ENCODE results near the gene PSMD5.

The PSMD5 gene

DNA sequence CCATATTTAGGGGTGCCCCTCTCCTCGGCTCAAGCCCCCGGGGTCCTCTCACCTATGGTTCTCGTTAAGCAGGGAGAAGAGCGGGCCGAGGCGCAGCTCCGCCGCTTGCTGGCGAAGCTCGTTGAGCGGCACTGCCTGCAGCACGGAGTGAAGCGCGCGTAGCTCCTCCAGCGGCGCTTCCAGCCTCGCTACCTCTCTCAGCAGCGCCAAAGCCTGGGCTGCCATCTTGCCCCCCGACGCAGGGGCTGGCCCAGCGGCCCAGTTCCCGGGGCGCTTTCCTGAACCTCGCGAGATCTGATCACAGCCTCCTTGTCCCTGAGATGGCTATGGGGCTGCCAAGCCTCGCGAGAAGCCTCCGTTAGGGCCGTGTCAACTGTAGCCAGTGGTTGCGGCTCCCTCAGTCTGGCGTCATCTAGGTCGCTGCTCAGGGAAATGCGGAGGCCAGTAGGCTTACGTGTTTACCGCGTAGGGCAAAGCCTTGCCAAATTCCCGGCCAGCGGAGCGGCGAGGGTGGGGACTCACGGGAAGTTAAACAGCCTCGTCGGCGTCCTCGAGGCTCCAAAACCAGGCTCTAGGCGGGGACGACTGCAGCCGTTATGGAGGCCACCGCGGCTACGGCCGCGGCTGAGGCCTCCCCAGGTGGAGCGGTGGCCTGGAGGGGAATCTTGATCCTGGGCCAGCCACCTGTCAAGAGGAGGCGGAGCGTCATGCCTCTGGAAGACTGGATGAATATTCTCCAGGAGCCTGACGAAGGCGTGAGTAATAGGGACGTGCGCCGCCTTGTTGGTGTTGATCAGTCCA is at the start of gene PSMD5:
Gene PSMD5, minus strand, starts transcription at position 238 of the 801 bp plus-strand sequence. Its CDS starts 13 bp downstream, at position 225.
- DNase-seq, result peak; percentile 98

DNA sequence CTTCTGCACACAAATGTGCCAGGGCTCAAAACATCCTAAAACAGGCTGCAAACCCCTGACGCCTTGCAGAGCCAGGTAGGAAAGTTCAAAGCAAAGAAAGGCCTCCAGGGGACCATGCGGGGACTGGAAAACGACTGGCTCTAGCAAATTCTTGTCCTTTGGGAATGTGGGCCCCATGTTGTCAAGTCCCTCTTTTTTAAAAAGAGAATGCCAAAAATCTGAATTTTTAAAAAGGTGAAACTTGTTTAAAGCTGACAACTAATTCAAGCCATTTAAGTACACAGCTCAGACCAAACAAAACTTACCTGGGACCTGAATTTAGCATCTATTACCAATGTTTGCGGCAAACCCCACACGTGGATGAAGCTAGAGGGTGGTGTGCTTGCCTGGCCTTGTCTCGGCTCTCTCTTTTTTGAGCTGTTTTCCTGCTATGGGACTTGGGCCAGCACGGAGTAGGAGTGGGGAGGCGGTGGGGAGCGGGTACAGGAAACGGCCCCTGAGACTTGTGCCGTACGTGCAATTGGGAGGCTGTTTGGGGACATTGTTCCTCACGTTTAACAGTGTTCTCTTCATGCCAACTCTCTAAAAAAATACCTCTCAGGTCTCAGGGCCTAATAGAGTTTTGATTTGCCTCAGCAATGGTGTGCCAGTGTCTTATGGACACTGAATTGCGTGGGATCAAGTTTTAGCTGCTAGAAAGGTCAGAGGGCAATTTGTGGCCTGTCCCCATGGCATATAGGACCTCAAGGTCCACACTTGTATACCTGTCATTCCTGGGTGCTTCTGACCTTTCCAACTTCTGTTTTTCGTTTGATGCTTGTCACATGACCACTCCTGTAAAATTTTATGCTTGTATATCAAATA is 49.4 kb upstream of the PSMD5 start:
- DNase-seq, result no peak

DNA sequence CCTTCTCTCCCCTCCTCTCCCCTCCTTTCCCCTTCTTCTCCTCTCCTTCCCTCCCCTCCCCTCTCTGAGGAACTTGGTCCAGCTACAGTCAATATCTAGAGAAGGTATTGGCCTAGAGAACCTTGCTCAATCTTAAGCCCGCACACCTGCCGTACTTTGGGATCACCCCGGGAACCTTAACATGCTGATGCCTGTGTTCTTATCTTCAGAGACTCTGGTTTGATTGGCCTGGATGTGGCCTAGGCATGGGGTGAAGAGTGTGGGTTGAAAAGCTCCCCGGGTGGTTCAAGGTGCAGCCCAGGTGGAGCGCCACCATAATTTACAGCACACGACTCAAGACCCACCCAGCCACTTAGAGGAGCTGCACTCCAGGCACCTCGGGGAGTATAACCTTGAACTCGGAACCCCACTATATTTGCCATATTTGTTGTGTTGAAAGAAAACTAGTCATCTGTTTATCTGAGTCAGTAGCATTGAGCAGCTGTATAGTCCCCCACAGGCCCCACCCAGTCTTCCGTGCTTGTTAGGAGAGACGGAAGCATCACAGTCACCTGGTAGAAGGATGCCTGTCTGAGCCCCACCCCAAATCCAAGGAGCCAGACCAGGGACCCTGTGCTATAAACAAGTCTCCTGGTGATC is 48.6 kb upstream of the PSMD5 start:
- DNase-seq, result no peak

DNA sequence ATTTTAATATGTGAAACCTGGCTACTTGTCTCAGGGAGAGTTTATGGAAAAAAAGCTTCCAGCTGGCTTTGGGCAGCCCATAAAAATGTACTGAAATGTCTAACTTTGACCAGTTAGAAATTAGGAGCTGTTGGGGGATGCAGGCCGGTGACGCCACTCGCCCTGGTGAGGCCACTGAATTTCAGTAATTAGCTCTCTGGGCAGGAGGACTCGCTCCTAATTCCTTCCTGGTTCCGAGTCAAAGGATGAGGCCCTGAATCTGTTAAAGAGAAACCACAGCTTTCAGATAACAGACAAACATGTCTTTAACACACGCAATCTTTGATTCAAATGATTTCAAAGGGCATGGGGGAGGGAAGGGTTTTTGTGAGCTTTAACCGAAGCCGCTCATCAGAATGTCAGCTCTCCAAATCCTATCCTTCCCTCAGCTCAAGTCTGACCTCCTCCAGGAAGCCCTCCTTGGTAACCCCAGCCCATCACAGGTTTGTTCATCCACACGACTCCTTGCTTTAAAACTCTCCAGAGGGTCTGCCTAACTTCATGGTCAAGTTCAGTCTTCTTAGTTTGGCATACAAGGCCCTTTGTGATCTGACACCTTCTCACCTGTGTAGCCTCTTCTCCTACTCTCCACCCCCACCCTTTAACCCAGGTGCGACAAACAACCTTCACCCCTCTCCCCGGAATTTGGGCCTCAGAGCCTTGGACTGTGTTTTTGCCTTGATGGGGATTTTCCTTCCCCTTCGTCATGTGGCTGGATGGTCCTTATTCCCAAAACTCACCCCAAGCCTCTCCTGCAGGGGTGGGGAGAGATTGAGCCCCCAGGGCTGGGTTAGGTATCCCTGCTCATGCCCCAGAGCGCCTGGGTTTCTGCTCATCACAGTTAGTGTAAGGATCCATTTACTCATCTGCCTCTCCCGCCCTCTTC is 47.9 kb upstream of the PSMD5 start:
- DNase-seq, result no peak

DNA sequence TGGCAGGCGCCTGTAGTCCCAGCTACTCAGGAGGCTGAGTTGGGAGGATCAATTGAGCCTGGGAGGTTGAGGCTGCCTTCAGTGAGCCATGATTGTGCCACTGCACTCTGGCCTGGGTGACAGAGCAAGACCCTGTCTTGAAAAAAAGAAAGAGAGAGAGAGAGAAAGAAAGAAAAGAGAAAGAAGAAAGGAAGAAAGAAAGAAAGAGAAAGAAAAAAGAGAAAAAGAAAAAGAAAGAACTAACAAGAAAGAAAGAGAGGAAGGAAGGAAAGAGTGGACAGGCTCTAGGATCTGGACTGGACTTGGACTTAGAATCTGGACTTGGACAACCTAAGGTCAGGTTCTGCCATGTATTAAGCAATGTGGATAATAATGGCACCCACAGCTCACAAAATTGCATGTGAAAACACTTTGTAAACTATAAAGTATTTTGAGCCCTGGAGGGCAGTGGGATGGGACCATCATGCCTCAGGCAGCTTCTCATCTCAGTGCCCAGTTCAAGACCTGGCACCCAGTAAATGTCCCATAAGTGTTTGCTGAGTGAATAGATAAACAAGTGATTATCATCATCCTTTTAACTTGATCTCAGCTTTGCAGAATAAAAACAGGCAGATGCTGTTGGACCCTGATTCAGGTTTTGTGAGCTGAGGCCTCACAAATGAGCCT is 47.0 kb upstream of the PSMD5 start:
- DNase-seq, result no peak

DNA sequence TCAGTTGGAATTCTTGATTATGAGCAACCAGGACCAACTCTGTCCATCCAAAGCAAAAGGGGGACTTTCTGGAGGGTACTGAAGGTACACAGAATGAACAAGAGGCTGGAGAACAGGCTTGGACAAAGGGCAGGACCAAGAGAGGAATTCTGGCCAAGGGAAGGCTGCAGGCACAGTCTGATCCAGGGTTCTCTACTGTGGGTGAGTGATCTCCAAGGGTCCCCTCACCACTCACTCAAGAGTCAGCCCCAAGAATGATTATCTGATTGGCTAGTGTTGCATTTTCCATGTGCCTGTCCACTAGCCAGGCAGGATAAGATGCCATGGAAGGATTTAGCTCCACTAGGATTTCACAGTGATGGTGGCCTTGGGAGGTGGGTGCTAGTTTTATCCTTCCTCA is 45.9 kb upstream of the PSMD5 start:
- DNase-seq, result no peak

DNA sequence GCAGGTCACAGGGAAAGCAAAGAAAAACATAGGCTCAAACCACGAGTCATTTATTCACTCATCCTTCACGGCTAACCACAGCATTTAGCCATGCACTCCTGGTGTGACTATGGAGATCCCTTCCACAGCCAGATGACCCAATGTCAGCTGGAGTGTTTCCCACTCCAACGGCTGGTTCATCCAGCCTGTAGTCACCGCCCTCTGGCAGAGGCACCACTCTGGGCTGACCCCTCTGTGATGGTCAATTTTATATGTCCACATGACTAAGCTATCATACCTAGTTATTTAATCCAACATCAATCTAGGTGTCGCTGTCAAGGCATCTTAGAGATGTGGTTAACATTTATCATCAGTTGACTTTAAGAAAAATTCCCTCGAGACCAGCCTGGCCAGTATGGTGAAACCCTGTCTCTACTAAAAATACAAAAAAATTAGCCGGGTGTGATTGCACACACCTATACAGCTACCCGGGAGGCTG is 43.8 kb upstream of the PSMD5 start:
- no peak for DNase-seq

DNA sequence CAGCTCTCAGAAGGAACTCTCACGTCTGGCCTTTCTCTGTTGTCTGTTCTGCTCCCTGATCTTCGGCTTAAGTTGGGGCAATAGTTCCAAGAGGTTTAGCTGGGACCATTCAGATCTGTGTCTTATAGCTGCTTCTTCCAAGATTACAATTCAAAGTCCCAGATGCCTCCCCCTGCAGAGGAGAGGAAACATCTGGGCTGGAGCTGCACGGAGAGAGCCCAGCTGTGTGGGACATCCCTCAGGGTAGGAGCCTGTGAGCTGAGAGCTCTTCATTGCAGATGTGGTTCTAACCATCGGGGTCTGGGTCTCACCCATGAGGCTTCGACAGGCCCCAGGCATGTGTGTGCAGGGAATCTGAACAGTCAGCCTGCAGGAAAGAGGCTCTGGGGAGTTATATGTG is 43.2 kb upstream of the PSMD5 start:
- DNase-seq, result no peak

DNA sequence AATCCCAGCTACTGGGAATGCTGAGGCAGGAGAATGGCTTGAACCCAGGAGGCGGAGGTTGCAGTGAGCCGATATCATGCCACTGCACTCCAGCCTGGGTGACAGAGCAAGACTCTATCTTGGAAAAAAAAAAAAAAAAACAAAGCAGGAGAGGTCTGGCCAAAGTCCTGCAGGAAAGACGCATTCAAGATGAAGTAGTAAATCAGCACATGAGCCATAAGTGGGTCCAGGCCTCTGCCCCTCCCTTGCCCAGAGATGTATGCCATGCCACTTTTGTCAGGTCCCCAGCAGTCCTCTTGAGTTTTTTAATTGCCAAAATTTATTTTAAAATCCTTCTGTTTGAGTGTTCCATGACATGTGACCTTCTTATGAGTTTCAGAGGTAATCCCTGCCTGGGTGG is 42.7 kb upstream of the PSMD5 start:
- no peak for DNase-seq

DNA sequence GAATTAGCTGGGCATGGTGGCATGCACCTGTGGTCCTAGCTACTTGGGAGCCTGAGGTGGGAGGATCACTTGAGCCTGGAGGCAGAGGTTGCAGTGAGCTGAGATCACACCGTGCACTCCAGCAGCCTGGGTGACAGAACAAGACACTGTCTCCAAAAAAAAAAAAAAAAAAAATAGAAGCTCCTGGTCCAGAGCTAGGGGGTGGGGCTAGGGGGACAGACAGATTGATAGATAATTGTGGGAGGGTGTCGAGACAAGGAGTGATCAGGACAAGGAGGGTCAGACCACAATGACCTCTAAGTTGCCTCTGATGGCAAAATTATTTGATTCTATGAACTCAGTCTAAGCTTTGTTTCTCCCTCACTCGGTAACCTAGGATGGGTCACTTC is 40.9 kb upstream of the PSMD5 start:
- no peak for DNase-seq

DNA sequence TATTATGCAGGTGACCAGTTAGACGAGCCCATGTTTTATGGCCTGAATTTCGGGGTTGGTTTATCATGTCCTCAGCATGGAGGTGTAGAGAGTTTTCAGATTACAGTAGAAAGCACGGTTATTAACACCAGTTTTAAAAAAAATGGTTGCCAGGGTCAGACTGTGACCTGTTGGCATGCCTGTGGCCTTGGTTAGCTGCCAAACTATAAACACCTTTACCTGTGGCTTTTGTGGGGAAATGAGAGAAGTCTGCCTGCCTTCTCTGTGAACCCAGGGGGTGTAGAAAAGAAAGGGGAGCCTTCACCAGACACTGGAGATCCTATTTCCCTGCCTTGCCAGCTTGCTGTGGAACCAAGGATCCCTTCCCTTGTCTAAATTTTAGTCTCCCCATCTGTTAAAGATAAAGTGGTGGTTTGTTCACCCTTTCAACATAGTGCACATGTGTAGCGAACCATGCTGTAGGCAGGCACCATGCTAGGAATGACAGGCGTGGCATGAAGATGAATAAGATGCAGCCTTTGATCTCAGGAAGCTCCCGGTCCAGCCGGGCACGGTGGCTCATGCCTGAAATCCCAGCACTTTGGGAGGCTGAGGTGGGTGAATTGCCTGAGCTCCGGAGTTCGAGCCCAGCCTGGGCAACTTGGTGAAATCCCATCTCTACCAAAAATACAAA is 40.3 kb upstream of the PSMD5 start:
- no peak for DNase-seq

DNA sequence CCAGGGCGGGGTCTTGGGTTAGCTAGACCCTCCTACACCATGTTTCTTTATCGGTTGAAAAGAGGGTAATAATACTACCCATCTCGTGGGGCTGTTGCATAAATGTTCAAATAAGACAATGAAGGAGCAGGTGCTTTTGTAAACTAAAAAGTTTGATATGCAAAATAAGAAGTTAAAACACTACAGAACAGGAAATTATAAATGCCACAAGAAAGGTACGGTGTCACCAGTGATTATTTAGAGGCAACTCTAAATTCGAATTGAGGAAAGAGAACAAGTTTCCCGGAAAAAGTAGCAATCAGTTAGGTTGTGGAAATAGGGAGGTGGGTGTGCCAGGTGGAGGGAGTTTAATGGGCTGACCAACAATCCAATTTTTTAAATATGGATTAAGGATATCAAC is 36.7 kb upstream of the PSMD5 start:
- no peak for DNase-seq

DNA sequence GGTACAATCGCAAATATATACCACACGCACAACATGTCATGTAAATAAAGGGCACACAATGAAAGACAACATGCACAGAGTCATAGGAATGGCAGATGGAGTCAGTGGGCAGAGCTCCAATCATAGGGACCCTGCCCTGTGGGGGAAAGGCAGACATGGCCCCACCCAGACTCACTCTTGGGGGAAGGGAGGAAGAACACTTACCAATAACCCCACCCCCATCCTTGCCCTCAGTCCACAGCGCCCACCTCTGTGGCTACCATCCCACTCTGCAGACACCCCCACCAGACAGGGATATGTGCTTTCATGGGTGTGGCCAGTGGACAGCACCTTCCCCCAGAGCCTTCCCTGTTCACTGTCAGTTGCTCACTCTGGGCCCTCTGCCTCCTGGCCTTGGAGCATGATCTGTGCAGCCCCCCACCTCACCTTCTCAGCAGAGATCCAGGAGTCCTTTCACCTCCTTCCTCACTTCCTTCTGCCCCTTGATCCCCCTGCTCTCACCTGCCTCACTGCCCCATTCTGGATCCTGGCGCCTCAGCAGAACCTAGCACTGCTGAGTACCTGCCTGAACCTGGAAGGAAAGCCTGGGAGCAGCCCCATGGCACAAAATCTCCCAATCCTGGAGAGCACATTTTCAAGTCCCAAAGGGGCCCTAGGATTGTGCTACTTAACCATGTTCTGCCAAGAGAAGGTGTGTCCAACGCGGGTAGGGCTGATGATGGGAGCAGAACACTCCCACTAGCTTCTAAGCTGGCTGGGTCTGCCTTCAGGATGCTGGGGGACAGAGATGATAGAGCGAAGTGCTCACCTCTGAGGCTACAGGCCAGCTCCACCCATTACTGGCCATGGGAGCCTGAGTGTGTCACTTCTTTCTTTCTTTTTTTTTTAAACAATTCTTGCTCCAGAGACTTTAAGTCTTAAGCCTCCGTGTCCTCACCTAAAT is 35.7 kb upstream of the PSMD5 start:
- DNase-seq, result peak; percentile 54

DNA sequence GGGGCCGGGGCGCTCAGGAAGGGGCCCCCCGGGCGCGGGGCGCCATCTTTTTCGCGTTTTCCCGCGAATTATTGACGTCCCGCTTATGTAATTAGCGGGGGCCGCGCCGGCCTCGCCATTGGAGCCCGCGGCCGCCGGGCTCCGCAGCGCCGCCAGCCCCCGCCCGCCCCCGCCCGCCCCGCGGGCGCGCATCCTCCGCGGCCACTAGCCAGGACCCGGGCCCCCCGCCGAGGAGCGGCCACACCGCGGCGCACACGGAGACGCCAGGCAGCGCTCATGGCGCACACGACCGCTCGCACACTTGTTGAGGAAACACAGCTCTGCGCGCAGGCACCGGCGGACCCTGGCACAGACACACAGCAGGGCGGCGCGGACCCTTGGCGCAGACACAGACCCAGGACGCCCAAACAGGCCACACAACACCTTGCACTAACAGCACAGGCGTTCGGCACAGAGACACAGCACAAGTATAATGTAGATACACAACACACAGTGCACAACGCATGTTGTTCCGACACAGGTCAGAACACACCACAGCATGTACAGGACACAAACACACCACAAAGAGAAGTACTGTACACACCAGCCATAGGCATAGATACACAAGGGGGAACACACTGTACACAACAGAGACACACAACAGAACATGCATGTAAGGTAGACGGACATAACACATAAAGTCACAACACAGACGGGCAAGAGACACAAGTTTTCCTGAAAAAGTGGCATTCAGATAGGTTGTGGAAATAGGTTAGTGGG is 34.7 kb upstream of the PSMD5 start:
- DNase-seq, result peak; percentile 71

DNA sequence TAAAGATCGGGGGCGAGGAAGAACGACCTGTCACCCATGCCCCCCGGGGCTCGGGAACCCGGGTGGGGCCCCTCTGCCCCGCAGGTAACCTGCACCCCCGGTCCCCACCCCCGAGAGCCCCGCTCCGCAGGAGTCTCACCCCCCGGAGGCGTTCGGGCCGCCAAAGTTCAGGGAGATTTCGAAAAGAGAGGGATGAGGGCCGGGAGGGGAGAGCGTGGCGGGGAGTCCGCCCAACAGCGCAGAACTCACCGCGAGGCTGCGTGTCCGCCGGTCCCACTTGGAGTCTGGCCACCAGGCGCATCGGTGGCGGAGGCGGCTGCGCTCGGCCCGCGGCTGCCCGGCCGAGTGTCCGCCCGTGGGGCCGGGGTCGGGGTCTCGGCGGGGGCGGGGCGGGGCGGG is 34.1 kb upstream of the PSMD5 start, which contains the start of gene PHF19:
Gene PHF19, minus strand, starts transcription at position 347 of the 399 bp plus-strand sequence. CDS start 2,447 bp downstream, outside the sequence.
- peak; percentile 36 for DNase-seq

DNA sequence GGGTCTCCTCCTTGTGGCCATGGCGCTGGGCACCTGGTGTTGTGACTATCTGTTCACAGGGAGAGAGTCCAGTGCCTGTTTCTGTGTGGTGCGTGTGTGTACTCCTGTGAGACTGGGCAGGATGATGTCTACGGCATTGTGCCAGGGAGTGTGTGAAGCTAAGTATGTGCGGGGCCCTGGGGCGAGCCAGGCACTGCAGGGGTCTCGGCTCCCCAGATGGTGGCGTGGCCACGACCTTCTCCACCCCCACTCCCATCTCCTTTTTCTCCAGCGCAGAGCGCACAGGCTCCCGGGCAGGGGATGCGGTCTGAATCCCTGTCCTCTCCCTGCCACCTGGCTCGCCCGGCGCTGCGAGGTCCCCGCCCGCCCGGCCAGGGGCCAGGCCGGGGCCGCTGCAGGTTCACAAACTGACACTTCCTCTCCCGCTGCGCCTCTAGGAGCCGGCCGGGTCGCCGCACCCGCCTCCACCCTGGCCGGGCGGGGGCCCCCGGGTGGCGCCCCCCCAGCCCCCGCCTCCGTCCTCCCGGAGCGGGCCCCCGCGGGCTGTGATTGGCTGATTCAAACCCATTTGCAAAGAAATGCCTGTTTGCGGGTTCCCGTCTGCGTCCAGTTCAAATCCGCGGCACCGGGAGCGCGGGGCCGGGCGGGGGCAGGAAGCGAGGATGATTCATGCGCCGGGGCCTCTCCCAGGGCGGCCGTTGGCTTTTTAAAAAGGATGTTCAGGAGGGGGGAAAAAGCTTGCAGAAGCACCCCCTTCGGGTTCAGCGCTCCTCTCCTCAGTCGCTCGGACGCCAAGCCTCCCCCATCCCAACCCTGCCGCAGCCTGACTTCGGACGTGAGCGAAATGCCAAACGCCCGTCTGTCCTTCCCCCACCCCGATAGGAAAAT is 33.5 kb upstream of the PSMD5 start:
- DNase-seq, result peak; percentile 89

DNA sequence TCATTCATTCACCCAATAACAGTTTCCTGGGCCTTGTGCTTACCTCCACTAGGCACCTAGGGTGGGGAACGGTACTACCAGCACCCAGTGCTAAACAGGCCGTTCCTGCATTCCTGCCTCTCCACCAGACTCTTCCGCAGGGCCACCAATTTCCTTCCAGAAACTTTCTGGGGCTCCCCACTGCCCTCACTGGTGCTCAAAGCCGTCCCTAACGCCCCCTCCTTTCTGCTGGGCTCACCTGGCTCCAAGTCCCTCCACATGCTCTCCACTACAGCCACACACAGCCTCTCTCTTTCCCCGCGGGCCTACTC is 32.9 kb upstream of the PSMD5 start:
- no peak for DNase-seq

DNA sequence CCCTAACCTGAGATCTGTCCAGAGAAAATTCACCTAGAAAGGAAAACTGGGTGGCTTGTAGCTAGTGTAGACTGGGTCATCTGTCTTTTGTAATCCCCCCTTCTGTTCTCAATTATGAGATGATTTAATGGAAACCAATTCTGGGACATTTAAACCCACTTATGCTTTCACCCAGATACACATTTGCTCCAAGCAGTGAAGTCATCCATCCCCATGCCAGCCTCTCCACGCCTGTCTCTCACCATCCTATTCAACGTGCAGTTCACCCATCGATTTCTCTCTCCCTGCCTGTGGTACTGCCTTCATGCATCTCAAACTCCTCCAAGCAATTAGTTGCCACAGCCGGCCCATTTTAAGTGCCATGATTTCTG is 32.5 kb upstream of the PSMD5 start:
- DNase-seq, result no peak
